Kasumi-1 (cell line): ENCODE results near the gene ARMC8.

ENCODE experiments used
- DNase-seq, 2 experiments: peaks; one replicate each; lab custom pipeline; 2025; lab: John Stamatoyannopoulos, UW

ARMC8 gene

GRCh38 chr3:138245026-138245425 lies 57.9 kb downstream of the ARMC8 start:
- no peak for DNase-seq

DNA sequence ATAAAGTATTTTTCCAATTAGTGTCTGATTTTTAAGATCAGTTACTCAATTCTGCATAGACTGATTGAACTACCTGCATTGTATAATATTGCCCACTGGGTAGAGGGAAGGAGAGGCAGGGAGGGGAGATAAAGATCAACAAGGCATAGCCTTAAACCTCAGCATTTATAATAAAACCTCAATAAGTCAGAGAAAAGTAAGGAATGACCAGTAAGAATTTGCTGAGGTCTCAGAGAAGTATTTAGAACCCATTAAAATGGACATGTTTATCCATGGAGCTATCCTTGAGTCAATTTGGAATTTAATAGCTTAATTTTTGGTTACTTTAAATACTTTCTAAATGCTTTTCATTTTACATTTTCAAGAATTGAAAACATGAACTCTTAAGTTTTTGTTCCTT lies 62.5 kb downstream of the ARMC8 start:
- no peak for DNase-seq

GRCh38 chr3:138253609-138254008 lies 66.5 kb downstream of the ARMC8 start:
- DNase-seq: no peak

DNA sequence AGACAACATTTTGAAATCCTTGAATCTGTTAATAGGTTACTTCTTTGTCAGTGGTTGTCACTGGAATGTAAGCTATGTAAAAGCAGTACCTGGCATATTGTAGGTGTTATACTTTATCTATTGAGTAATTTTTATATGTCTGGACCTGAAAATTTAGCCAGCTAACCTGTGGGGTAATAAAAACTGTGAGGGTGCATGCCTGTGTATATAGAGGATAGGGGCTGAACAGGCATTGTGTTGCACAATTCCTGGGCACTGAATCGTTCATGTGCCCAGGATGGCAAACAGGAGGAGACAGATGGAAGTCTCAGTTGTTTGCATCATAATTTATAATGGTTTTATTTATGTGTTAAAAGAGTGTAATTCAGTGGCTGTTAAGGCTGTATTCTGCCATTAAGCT lies 67.1 kb downstream of the ARMC8 start:
- no peak for DNase-seq

DNA sequence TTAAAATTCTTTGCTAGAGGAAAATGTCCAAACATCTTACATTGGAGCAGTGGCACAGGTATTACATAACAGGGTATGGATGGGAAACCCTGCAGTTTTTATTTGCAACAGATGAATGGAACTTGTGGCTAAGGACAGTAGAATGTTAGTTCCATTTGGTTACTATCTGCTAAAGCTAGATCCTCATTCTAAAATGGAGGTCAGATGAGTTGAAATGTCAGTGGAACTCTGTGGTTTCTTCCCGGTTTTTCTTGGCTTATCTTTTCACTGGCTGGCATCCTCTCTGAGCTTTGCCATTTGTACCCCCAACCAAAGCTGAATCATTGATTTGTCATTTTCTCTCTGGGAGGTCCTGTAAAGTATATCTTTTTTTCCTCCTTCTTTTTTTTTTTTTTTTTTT lies 68.9 kb downstream of the ARMC8 start:
- no peak for DNase-seq

- DNase-seq: no peak
These were observed 70.9 kb downstream of the ARMC8 start for GRCh38 chr3:138257986-138258385.

DNA sequence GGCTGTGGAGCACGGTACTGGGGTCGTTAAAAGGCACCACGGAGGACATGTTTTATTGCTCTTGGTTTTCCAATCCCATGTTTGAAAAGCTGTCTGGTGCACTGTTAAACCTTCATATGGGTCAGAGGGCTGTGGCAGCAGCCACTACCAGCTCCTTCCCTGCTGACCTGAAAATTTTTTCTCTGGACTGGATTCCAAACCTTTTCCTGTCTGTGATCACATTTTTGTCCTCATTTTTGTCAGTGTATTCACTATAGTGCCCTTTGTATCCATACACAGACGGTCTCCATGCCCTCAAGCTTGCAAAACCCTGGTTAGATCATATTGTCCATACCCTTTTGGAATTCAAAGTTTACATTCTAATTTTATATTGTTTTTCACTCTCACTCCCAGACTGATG lies 72.0 kb downstream of the ARMC8 start:
- no peak for DNase-seq

- DNase-seq: no peak
These were observed 73.5 kb downstream of the ARMC8 start for GRCh38 chr3:138260611-138261010.

- DNase-seq: no peak
These were observed 76.0 kb downstream of the ARMC8 start for GRCh38 chr3:138263104-138263503.

- DNase-seq: no peak
These were observed 78.6 kb downstream of the ARMC8 start for GRCh38 chr3:138265745-138266144.

DNA sequence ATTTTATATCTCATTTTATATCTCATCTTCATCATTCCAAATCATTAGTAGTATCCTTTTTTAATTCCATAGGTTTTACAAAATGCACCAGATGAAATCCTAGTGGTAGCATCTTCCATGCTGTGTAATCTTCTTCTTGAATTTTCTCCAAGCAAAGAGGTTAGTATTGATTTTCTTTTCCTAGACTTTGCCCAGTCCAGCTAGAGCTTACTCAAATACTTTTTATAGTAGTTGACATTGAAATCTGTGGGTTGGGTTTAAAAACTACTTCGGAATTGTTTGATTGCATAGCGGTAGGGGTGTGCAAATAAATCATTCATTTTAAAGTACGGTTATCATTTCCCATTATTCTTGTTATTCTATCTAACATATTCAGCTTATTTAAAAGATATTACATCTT lies 80.0 kb downstream of the ARMC8 start:
- no peak for DNase-seq

- DNase-seq: peak in 1 of 2 experiments; percentile 6
These were observed 83.1 kb downstream of the ARMC8 start for GRCh38 chr3:138270245-138270644.

- no peak for DNase-seq
These were observed 84.2 kb downstream of the ARMC8 start for GRCh38 chr3:138271189-138271794.

DNA sequence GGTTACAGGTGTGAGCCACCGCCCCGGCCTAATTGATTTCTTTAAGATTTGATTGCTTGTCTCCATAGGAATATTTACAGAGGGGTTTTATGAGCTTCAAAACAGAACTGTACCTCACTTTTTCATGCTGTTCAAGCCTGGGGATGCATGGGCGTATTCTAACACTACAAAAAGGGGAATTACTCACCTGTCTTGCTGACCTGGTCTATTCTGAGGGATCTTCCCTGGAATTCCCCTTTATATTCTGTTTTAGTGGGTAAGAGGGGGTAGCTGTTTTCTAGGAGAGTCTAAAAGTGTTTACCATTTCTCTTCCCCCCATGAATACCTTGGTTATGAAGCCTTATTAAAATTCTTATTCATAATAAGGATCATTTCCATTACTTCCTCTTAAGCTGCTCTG lies 94.5 kb downstream of the ARMC8 start:
- DNase-seq: no peak

GRCh38 chr3:138282836-138283235 lies 95.7 kb downstream of the ARMC8 start:
- no peak for DNase-seq

DNA sequence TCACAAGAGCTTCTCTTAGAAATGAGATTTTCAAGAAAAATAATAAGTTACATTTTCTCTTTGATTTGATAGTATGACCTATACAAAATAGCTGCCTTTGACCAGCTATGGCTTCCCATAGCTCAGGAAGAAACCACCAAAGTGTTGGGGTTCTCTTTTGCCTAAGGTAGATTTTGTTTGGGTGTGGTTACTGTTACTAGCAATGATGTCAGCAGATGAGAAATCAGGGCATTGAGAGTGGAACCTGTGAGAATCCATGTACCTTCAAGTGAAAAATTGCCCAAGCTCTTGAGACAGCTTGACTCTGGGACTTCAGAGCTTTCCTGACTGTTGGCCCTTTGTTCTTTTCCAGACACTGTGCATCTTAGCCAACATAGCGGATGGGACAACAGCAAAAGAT lies 97.0 kb downstream of the ARMC8 start:
- no peak for DNase-seq

- DNase-seq: no peak
These were observed 97.9 kb downstream of the ARMC8 start for GRCh38 chr3:138284957-138285477.

DNA sequence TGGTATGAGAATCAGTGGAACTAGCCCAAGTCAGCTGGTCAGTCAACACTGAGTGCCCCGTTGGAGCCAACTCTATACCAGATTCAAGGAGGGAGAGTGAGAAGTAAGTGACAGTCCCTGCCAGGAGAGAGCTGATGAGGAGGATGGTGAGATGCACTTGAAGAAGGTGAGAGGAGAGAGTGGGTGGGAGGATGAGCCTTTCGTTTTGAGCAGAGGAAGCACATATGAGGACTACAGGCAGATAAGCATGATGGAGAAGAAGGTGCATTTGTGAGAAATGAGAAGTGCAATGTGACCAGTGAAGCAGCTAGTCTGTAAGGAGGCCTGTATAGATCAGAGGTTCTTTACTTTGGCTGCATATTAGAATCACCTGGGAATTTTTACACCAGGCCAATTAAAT lies 102.2 kb downstream of the ARMC8 start:
- DNase-seq: no peak

DNA sequence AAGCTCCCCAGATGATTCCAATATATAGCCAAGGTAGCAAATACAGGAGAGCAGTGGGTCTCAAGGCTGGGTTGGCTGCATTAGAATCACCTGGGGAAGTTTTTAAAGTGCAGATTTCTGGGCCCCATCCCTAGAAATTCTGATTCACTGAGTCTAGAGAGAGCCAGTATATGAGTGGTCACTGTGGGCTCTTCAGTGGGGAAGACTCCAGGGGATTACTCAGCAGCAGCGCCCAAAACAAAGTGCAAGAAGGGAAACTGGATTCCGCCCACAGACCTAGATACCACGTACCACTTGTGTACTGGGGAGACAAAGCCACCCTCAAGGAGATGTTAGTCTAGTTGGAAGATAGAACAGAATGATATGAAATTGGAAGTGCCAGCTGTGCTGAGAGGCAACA lies 102.6 kb downstream of the ARMC8 start:
- no peak for DNase-seq

GRCh38 chr3:138296639-138297038 lies 109.5 kb downstream of the ARMC8 start:
- DNase-seq: no peak

- no peak for DNase-seq
These were observed 110.0 kb downstream of the ARMC8 start for GRCh38 chr3:138297059-138297607.

DNA sequence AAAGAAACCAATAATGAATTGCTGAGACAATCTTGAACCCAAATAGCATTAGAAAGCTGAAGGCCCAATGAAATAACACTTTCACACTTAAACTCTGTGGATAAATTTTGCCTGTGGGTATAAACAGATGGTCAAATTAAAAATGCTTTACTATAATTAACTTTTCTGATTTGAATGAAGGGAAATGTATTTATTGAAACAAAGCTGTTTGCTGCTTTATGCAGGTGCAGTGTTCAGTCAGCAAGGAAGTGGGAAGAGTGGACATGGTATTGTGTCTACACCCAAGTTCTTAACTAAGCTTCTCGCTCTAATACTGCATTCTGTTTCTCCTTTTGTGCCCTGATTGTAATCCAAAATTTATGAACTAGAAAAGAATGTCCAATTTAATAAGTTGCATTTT lies 110.8 kb downstream of the ARMC8 start:
- DNase-seq: no peak

- DNase-seq: no peak
These were observed 113.5 kb downstream of the ARMC8 start for GRCh38 chr3:138300647-138301046.

- no peak for DNase-seq
These were observed 116.4 kb downstream of the ARMC8 start for GRCh38 chr3:138303474-138303873.
